ENCODE measurements around the gene DOK1.
"Not testable (repeated sequence)": the region's sequence is repeated elsewhere in the genome, so short reads cannot be mapped to it uniquely, and the experiment has no call there.

The DOK1 gene

GRCh38 chr2:74548900-74549826 lies 5.4 kb upstream of the DOK1 start:
- DNase-seq, result no peak

- DNase-seq, result no peak
These were observed 4.3 kb upstream of the DOK1 start for GRCh38 chr2:74550231-74550630.

DNA sequence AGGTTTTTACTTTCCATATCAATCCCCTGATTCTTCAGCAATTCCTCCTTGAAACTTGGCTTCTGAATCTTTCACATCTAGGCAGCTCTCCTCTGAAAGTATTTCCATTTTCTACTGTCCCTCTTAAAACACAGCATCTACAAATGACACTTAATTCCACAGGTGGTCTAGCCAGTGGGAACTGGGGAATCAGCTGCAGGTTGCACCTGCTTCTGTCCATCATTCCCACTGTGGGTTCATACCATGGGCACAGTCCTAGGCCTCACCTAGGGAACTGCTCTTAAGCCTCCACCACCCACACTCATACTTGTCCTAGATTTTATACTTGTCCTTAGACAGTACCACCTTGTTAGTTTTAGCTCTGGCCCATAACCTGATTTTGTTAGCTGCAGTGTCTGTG lies 3.0 kb upstream of the DOK1 start:
- no peak for DNase-seq

GRCh38 chr2:74551942-74552913 lies 2.3 kb upstream of the DOK1 start:
- DNase-seq, result no peak

- no peak for DNase-seq
These were observed 1.4 kb upstream of the DOK1 start for GRCh38 chr2:74552914-74553811.

GRCh38 chr2:74554820-74555531 lies 456 bp downstream of the DOK1 start:
- DNase-seq, result peak; percentile 47

GRCh38 chr2:74555610-74556103 lies 1.1 kb downstream of the DOK1 start:
- no peak for DNase-seq

- no peak for DNase-seq
These were observed 1.6 kb downstream of the DOK1 start for GRCh38 chr2:74556159-74556558.

DNA sequence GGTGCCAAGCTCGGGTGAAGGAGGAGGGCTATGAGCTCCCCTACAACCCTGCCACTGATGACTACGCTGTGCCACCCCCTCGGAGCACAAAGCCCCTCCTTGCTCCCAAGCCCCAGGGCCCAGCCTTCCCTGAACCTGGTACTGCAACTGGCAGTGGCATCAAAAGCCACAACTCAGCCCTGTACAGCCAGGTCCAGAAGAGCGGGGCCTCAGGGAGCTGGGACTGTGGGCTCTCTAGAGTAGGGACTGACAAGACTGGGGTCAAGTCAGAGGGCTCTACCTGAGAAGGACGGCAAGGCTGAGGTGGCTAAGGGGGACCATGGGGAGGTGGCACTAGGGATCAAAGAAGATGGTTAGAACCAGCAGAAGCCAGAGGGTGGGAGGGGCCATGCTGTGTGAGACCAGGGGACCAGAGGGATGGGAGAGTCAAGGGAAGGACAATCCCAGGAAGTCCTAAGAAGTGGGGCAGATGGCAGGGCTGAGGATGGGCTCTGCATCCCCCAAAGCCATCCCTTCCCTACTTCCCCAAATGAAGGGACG lies 2.4 kb downstream of the DOK1 start:
- no peak for DNase-seq

DNA sequence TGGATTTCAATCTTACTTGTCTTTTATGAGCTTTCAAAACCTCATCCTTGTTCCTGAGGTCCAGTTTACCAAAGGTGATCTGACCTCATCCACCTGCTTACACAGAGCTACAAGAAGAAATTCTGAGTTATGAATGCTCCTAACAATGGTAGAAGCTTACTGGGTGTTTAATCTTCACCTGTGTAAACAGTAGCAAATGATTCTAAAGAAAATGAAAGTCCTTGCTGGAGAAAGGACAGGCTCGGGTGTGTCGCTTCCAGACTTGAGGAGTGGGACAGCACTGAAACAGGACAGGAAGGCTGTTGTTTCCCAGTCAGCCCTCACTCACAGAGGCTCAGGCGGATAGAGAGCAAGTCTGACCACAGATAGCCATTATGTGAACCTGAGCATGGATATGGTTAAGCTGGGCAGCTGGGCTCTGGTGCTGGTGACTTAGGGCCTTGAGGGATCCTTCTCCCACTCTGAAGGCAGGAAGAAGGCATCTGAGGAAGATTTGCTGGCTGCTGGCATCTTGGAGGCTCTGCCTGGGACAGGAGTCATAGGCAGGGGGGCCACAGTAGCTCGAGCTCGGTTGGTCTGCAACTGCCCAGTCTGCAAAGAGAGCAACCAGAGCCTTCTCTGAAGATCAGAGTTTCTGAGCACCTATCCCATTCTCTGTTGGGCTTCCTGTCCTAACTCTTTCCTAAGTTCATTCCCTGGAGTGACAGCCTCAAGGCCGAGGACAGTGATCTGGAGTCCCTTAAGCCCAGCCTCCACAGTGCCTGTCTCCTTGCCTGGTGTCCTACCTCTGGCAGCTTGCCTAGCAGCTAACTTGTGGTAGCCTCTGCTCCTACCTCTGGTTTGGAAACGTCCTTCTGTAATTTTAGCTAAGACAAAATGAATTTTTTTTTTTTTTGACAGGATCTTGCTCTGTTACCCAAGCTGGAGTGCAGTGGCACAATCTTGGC lies 4.0 kb downstream of the DOK1 start:
- DNase-seq, result no peak

DNA sequence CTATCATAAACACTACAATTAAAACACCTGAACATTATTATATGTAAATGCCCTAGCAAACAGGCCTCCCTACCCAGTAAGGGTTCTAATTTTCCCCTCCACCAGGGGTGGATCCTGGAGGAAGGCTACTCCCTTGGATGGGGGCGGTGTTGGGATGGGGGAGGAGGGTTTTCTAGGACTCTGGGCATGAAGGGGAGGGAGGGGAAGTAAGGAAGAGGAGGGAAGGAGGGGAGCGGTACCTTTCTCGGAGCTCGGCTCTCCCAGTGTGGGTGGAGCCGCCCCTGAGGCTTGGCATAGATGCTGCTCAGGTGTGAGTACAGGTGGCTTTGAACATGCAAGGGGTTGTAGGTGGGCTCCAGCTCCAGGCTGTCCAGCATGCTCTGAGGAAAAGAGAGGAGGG lies 5.4 kb downstream of the DOK1 start:
- DNase-seq, result no peak

DNA sequence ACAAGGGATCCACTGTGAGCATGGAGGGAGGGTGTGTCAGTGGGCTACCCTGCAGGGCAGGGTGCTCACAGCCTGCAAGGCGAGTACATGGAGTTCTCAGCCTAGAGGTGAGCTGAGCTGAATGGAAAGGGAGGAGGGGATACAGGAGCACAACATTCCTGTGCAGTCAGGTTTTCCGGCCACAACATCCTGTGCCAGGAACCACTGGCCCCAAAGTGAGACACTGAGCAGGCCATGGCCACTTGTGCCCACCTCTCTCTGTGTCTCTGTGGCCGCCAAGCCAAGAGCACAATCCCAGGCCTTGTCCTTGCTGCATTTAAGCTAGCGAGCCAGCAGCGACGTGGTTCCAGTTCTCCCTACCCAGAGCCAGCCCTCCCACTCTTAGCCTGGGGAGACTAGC lies 6.1 kb downstream of the DOK1 start:
- no peak for DNase-seq

GRCh38 chr2:74561022-74561421 lies 6.5 kb downstream of the DOK1 start:
- not testable (repeated sequence) for DNase-seq

- no peak for DNase-seq
These were observed 7.7 kb downstream of the DOK1 start for GRCh38 chr2:74562126-74562775.

DNA sequence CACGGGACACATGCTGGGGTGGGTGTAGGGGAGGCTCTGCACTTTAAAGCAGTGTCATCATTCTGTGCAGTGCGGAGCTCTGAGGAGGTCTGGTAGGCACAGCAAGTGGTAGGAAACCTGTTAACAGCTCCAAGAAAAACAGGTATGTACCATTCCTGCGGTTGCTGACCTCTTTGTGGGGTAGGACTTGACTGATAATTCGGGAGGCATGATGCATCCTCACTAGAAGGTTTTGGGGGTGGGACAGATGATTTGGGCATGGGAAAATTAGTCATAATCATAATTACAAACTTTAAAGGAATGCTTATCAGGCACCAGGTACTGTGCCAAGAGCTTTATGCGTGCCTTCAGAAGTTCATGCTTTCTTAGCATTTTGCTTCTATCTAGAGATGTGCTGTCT lies 9.7 kb downstream of the DOK1 start:
- DNase-seq, result no peak

DNA sequence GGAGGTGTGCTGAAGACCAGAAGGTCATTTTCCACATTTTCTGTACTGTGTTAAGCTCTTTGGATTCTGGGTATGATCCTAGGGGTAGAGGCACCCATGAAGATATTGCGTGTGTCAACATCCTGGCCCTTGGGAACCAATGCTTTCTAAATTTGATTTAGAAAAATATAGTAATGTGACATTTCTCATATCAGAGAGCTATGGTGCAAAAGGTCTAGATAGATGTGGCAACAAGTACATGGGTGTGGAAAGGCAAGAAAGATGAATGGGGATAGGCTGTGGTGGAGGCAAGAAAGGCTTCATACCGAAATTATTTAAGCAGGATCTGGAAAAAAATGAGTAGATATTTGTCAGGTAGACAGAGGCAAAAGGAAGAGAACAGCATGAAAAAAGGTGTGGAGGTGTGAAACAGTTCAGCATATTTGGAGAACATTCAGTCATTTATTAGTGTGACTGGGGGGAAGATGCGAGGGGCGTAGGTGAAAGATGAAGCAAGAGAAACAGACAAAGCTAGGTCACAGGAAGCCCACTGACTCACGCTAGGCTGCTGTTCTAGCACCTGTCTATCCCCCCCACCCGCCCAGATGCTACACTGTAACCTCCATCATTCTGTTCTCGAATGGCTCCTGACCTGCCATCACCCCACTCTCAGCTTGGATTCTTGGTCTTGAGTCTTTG lies 11.7 kb downstream of the DOK1 start:
- no peak for DNase-seq

GRCh38 chr2:74566754-74567085 lies 12.2 kb downstream of the DOK1 start:
- DNase-seq, result no peak

DNA sequence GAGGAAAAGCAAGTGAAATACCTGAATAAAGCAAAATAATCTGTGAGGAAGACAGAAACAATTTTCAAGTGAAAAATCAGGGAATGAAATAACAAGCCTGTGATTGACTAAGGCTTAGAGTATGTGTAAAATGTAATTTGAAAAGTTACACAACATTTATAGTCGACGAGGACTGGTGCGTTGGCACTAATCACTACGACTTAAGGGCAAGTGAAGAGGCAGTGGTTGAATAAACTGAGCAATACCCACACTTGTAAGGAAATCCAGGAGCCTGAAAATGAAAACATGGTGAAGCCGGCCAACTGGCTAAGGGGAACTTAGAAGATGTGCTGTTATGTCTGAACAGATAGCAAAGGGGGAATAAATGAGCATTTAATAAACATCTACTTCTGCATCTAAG lies 13.4 kb downstream of the DOK1 start:
- DNase-seq, result no peak

GRCh38 chr2:74569686-74570085 lies 15.2 kb downstream of the DOK1 start:
- no peak for DNase-seq
